ENCODE results near the gene ZNF286A.

The ZNF286A gene

DNA sequence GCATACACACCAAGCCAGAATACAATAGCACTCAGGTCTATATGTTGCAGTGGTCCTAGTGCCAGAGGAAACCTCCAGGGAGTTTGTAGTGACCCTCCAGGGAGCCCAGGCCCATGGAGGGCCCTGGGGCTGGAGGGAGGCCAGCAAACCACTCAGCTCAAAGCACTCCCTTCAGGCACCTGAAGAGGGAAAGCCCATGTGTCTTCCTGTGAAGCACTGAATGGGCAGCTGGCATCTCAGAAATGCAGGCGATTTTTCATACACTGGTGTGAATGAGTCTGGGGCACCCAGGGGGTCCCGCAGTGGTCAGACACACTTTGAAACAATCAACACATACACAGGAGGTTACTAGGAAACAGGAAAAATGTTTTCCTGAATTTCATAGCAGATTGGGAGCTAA, 45.3 kb downstream of the ZNF286A start:
- TF ChIP-seq EP300 (IDR thresholded peaks at IDR 0.05; ENCODE audit: borderline replicate concordance) = peak; percentile 95
- peak; percentile 93 for TF ChIP-seq NFIC (IDR thresholded peaks at IDR 0.05)
- TF ChIP-seq, protein P1, sequence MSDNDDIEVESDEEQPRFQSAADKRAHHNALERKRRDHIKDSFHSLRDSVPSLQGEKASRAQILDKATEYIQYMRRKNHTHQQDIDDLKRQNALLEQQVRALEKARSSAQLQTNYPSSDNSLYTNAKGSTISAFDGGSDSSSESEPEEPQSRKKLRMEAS (IDR thresholded peaks at IDR 0.05) = peak; percentile 75
- TF ChIP-seq RAD21 (IDR thresholded peaks at IDR 0.05; ENCODE audit: low read depth) = no peak
- TF ChIP-seq ZBTB7A (IDR thresholded peaks at IDR 0.05; ENCODE audit: low read depth) = peak; percentile 83; the same call in 1 of the 2 replicates
- TF ChIP-seq, protein P2, sequence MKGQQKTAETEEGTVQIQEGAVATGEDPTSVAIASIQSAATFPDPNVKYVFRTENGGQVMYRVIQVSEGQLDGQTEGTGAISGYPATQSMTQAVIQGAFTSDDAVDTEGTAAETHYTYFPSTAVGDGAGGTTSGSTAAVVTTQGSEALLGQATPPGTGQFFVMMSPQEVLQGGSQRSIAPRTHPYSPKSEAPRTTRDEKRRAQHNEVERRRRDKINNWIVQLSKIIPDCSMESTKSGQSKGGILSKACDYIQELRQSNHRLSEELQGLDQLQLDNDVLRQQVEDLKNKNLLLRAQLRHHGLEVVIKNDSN (IDR thresholded peaks at IDR 0.05) = 0 out of 2 replicates have a peak, but pooled peaks have one; percentile 35
- TF ChIP-seq CREB1 (IDR thresholded peaks at IDR 0.05; ENCODE audit: low read depth) = no peak
- peak; percentile 91 for TF ChIP-seq FOXM1 (IDR thresholded peaks at IDR 0.05; ENCODE audit: borderline replicate concordance, low read depth)
- no peak for TF ChIP-seq YY1 (IDR thresholded peaks at IDR 0.05; ENCODE audit: low read depth)
- peak; percentile 17; the same call in 1 of the 2 replicates for TF ChIP-seq CEBPB (IDR thresholded peaks at IDR 0.05)
- no peak for TF ChIP-seq TAF1 (IDR thresholded peaks at IDR 0.05; ENCODE audit: low read depth)
- TF ChIP-seq TCF12 (IDR thresholded peaks at IDR 0.05; ENCODE audit: low read depth) = peak; percentile 97
- TF ChIP-seq, protein P3, sequence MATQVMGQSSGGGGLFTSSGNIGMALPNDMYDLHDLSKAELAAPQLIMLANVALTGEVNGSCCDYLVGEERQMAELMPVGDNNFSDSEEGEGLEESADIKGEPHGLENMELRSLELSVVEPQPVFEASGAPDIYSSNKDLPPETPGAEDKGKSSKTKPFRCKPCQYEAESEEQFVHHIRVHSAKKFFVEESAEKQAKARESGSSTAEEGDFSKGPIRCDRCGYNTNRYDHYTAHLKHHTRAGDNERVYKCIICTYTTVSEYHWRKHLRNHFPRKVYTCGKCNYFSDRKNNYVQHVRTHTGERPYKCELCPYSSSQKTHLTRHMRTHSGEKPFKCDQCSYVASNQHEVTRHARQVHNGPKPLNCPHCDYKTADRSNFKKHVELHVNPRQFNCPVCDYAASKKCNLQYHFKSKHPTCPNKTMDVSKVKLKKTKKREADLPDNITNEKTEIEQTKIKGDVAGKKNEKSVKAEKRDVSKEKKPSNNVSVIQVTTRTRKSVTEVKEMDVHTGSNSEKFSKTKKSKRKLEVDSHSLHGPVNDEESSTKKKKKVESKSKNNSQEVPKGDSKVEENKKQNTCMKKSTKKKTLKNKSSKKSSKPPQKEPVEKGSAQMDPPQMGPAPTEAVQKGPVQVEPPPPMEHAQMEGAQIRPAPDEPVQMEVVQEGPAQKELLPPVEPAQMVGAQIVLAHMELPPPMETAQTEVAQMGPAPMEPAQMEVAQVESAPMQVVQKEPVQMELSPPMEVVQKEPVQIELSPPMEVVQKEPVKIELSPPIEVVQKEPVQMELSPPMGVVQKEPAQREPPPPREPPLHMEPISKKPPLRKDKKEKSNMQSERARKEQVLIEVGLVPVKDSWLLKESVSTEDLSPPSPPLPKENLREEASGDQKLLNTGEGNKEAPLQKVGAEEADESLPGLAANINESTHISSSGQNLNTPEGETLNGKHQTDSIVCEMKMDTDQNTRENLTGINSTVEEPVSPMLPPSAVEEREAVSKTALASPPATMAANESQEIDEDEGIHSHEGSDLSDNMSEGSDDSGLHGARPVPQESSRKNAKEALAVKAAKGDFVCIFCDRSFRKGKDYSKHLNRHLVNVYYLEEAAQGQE (IDR thresholded peaks at IDR 0.05; ENCODE audit: low read depth) = no peak
- peak; percentile 100 for TF ChIP-seq TEAD4 (IDR thresholded peaks at IDR 0.05)
- TF ChIP-seq EGR1 (IDR thresholded peaks at IDR 0.05) = no peak

Measured in Ishikawa (cell line).